Right lobe of liver (tissue), 6 donors: ENCODE measurements around the gene PNMA8B. TPM values are rescaled to one million over a fixed set of nuclear protein-coding genes. Genes with fewer than 3 reads are reported as not detected.

Experiments
- ATAC-seq, 4 donors: fragments of 200-7000 bp; cut with Tn5 transposase; one replicate each; pipeline ENCODE4 v1.9.1; 2020; ENCODE audit warnings: mild to moderate bottlenecking in 4 of 4, moderate library complexity in 4 of 4
- DNase-seq, 3 donors: peaks; one replicate each; pipeline ENCODE4 v3.0.0-alpha.2; 2020
- H3K27ac ChIP-seq, 3 donors: fragments of 200-600 bp; one replicate each; pipeline ENCODE4 v1.8.0; 2022
- H3K27me3 ChIP-seq, 2 donors: fragments of 200-600 bp; one replicate each; pipeline ENCODE4 v1.8.0; 2022
- H3K36me3 ChIP-seq, 4 donors: fragments of 200-600 bp; sonication (generic) in 1 of 4; one replicate each; pipeline versions ENCODE4 v1.5.1 to v1.8.0; 2017 to 2022; ENCODE audit warnings: control low read depth in 1 of 4
- H3K4me1 ChIP-seq, 4 donors: fragments of 200-600 bp; sonication (generic) in 1 of 4; one replicate each; pipeline versions ENCODE4 v1.5.1 to v1.8.0; 2017 to 2022; ENCODE audit warnings: control low read depth in 1 of 4
- H3K4me3 ChIP-seq, 3 donors: fragments of 200-600 bp; one replicate each; pipeline ENCODE4 v1.8.0; 2022
- H3K9me3 ChIP-seq, 4 donors: fragments of 200-600 bp; sonication (generic) in 1 of 4; one replicate each; pipeline versions ENCODE4 v1.5.1 to v1.8.0; 2017 to 2022; ENCODE audit warnings: control low read depth in 1 of 4
- POLR2A ChIP-seq: fragments of 450-650 bp; IDR thresholded peaks from one replicate; pipeline ENCODE4 v1.6.1; 2017; ENCODE audit warnings: antibody characterized with exemption, mild to moderate bottlenecking
- WGBS: methylation state at CpG from one replicate; pipeline ENCODE4 v1.1.6; 2018; ENCODE audit warnings: low coverage, low lambda C conversion rate; ENCODE audit not compliant: insufficient coverage; ENCODE audit errors: missing lambda C conversion rate; 5-methylcytosine and 5-hydroxymethylcytosine counted together
- intact Hi-C, 2 donors: fragments of 100-400 bp; cut with DNase I; formaldehyde crosslinking; loops; one replicate each; pipeline versions ENCODE4 v1.11.2 to v1.14.1; 2022
- total RNA-seq, 6 experiments: library from RNA; depleted of rRNA in 2 of 6; stranded (reverse); fragments of >200 nt in 2 of 6; fragmentation: NEBNext Ultra II Directional in 3 of 6; extraction: Animal tissue kit (Norgen Biotek cat#: 25700) in 3 of 6; gene quantifications; one replicate each; pipeline versions ENCODE4 v1.1.0 to v1.2.4, GENCODE V29; 2016 to 2023
- TF ChIP-seq, protein P1 (sequence below), 4 donors: fragments of 200-600 bp in 3 of 4; fragments of 450-650 bp in 1 of 4; IDR thresholded peaks; one replicate each; pipeline versions ENCODE4 v1.5.1 to v1.8.0; 2016 to 2022; ENCODE audit warnings: antibody characterized with exemption in 4 of 4, mild to moderate bottlenecking in 2 of 4
- donor health status: DM: no; HTN: yes; CAD: no.
- donor health status: DM: no; HTN: no; CAD: no.
- donor health status: DM: no; HTN: no; CAD: no.
- donor health status: DM: no; HTN: yes; CAD: no.
- donor health status: DM: no; HTN: yes; CAD: no.

PNMA8B gene
- total RNA-seq, 6 experiments from 2014 or later: 0.20 to 0.55 (median 0.33) TPM

DNA sequence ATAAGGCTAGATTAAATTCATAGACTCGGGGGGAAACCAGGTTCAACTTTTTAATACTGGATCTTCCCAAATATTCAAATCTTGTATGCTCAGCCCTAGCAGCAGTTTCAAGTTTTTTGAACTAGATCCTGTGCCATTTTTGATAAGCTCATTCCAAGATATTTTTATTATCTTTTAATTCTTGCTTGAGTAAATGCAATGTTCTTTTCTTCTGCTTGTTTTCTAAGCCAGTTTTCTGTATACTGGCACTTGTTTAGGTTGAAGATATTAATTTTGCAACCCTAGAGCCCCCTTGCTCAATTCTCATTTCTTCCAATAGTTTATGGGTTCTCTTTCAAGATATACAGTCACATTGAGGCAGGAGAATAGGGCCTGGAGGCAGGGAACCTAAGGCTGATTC is 53.8 kb downstream of the PNMA8B start:
- DNase-seq (no peak), ATAC-seq (no peak)
- H3K27me3 ChIP-seq: no peaks in the 10 kb centered on the region
- intact Hi-C loops: no loop called here
- TF ChIP-seq POLR2A: no peak
- TF ChIP-seq, protein P1, sequence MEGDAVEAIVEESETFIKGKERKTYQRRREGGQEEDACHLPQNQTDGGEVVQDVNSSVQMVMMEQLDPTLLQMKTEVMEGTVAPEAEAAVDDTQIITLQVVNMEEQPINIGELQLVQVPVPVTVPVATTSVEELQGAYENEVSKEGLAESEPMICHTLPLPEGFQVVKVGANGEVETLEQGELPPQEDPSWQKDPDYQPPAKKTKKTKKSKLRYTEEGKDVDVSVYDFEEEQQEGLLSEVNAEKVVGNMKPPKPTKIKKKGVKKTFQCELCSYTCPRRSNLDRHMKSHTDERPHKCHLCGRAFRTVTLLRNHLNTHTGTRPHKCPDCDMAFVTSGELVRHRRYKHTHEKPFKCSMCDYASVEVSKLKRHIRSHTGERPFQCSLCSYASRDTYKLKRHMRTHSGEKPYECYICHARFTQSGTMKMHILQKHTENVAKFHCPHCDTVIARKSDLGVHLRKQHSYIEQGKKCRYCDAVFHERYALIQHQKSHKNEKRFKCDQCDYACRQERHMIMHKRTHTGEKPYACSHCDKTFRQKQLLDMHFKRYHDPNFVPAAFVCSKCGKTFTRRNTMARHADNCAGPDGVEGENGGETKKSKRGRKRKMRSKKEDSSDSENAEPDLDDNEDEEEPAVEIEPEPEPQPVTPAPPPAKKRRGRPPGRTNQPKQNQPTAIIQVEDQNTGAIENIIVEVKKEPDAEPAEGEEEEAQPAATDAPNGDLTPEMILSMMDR (IDR thresholded peaks at IDR 0.05): no peak
- H3K27ac ChIP-seq: no peak overlapping the region
- 53% methylated on average over 1 of the region's 1 CpG for WGBS
- no peak overlapping the region for H3K4me3 ChIP-seq
- no peaks in the 10 kb centered on the region for H3K9me3 ChIP-seq
- H3K4me1 ChIP-seq: no peaks in the 10 kb centered on the region
- no peaks in the 10 kb centered on the region for H3K36me3 ChIP-seq

Other genes starting within 250 kb of the PNMA8B start
- 1 to 10 TPM in 5 of 6 experiments, under 1 TPM in 1; 0.47 to 9.2 (median 4.5) TPM for gene HIF3A, start 198.8 kb downstream of the PNMA8B start, total RNA-seq
- 10 to 100 TPM; 23.9 to 47.8 (median 36.0) TPM for gene PPP5C, start 148.8 kb downstream of the PNMA8B start, total RNA-seq
- under 1 TPM in 5 of 6 experiments, not detected in 1; 0.26 to 0.55 (median 0.44) TPM for gene CCDC8, start 82.3 kb downstream of the PNMA8B start, total RNA-seq
- gene PNMA8C, start 66.9 kb downstream of the PNMA8B start, total RNA-seq: not detected
- under 1 TPM in 4 of 6 experiments, not detected in 2; 0.06 to 0.26 (median 0.23) TPM for gene PNMA8A, start 24.3 kb downstream of the PNMA8B start, total RNA-seq
- gene CALM3, start 105.5 kb upstream of the PNMA8B start, total RNA-seq: 100 to 1,000 TPM in 1 of 6 experiments, 10 to 100 TPM in 5; 83.8 to 119 (median 92.2) TPM
- gene PTGIR, start 129.2 kb upstream of the PNMA8B start, total RNA-seq: 1 to 10 TPM; 2.4 to 4.1 (median 3.0) TPM
- not detected for gene GNG8, start 140.3 kb upstream of the PNMA8B start, total RNA-seq
- 1 to 10 TPM in 3 of 6 experiments, under 1 TPM in 3; 0.46 to 1.6 (median 0.93) TPM for gene DACT3, start 165.3 kb upstream of the PNMA8B start, total RNA-seq
- 10 to 100 TPM; 15.1 to 20.2 (median 16.9) TPM for gene PRKD2, start 221.2 kb upstream of the PNMA8B start, total RNA-seq